Measurements from ENCODE around the gene SDCBP2. TPM values are rescaled to one million over a fixed set of nuclear protein-coding genes. Genes with fewer than 3 reads are reported as not detected.

SDCBP2 gene
- total RNA-seq, 4 donors from 2014 or later, result 1.3 to 2.9 (median 2.1) TPM

GRCh38 chr20:1272368-1273100 is 56.4 kb downstream of the SDCBP2 start:
- Histone ChIP-seq H3K27ac (no peak overlapping the region), H3K36me3 (no peaks in the 10 kb centered on the region), H3K9me3 (no peaks in the 10 kb centered on the region), H3K27me3 (no peaks in the 10 kb centered on the region), H3K4me1 (no peaks in the 10 kb centered on the region), H3K4me3 (no peak overlapping the region)
- intact Hi-C loops (cut with DNase I; ENCODE audit: low total_unique reads) (no loop called here), in situ Hi-C loops (cut with MboI; ENCODE audit: low sequenced_read_pairs in 4 of 4) (no loop called here)
- no peak for TF ChIP-seq POLR2A (IDR thresholded peaks at IDR 0.05)
- TF ChIP-seq, protein P1, sequence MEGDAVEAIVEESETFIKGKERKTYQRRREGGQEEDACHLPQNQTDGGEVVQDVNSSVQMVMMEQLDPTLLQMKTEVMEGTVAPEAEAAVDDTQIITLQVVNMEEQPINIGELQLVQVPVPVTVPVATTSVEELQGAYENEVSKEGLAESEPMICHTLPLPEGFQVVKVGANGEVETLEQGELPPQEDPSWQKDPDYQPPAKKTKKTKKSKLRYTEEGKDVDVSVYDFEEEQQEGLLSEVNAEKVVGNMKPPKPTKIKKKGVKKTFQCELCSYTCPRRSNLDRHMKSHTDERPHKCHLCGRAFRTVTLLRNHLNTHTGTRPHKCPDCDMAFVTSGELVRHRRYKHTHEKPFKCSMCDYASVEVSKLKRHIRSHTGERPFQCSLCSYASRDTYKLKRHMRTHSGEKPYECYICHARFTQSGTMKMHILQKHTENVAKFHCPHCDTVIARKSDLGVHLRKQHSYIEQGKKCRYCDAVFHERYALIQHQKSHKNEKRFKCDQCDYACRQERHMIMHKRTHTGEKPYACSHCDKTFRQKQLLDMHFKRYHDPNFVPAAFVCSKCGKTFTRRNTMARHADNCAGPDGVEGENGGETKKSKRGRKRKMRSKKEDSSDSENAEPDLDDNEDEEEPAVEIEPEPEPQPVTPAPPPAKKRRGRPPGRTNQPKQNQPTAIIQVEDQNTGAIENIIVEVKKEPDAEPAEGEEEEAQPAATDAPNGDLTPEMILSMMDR (IDR thresholded peaks at IDR 0.05 in 4 of 5, conservative IDR thresholded peaks at IDR 0.05 in 1 of 5), result no peak
- DNase-seq (no peak), ATAC-seq (no peak)

GRCh38 chr20:1269850-1270249 is 59.1 kb downstream of the SDCBP2 start:
- DNase-seq (no peak), ATAC-seq (no peak)
- Histone ChIP-seq H3K27ac (no peak overlapping the region), H3K4me1 (peaks cover 3 to 10% of the 10 kb centered on the region in 2 donors), H3K36me3 (no peaks in the 10 kb centered on the region), H3K27me3 (no peaks in the 10 kb centered on the region), H3K4me3 (no peak overlapping the region), H3K9me3 (no peaks in the 10 kb centered on the region)
- in situ Hi-C loops (cut with MboI; ENCODE audit: low sequenced_read_pairs in 4 of 4) (no loop called here), intact Hi-C loops (cut with DNase I; ENCODE audit: low total_unique reads) (no loop called here)
- no peak for TF ChIP-seq POLR2A (IDR thresholded peaks at IDR 0.05)
- TF ChIP-seq, protein P1 (IDR thresholded peaks at IDR 0.05 in 4 of 5, conservative IDR thresholded peaks at IDR 0.05 in 1 of 5), result no peak

- H3K27ac ChIP-seq, result no peak overlapping the region
- H3K36me3 ChIP-seq, result no peaks in the 10 kb centered on the region
- TF ChIP-seq POLR2A (IDR thresholded peaks at IDR 0.05), result no peak
- TF ChIP-seq, protein P1 (IDR thresholded peaks at IDR 0.05 in 4 of 5, conservative IDR thresholded peaks at IDR 0.05 in 1 of 5), result no peak
- H3K4me3 ChIP-seq, result no peak overlapping the region
- H3K27me3 ChIP-seq, result no peaks in the 10 kb centered on the region
- ATAC-seq, result no peak
- H3K9me3 ChIP-seq, result no peaks in the 10 kb centered on the region
- intact Hi-C loops (cut with DNase I; ENCODE audit: low total_unique reads) (no loop called here), in situ Hi-C loops (cut with MboI; ENCODE audit: low sequenced_read_pairs in 4 of 4) (no loop called here)
- DNase-seq, result no peak
- H3K4me1 ChIP-seq, result peaks cover 3 to 10% of the 10 kb centered on the region in 2 donors
These were observed 59.7 kb downstream of the SDCBP2 start for GRCh38 chr20:1269235-1269634.

DNA sequence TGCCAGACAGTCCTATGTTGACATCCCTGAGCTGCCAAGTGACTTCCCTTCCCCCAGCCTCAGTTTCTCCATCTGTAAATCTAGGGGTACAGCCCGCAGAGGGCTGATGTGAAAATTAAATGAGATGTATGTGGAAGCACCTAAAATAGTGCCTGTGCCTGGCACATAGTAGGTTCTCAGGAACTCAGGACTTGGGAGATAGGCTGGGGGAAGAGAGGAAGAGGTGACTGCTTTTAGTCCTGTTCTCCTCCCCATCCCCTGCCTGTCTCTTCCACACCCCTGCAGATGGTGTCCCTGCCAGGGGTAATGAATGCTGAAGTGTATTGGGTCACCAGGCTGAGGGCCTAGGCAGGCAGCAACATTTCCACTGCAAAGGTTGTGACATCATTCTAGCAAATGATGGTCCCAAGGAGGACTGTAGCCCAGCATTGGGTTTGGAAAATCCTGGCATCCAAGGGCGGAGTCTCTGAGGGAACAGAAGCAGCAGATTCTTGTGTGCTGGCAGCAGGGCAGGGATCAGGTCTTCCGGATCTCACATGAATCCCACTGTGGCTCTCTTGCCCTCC is 61.0 kb downstream of the SDCBP2 start:
- in situ Hi-C loops (cut with MboI; ENCODE audit: low sequenced_read_pairs in 4 of 4), result no loop called here
- TF ChIP-seq, protein P1 (IDR thresholded peaks at IDR 0.05 in 4 of 5, conservative IDR thresholded peaks at IDR 0.05 in 1 of 5), result no peak
- no peak for TF ChIP-seq POLR2A (IDR thresholded peaks at IDR 0.05)
- DNase-seq (no peak), ATAC-seq (no peak)
- Histone ChIP-seq H3K27me3 (no peaks in the 10 kb centered on the region), H3K36me3 (no peaks in the 10 kb centered on the region), H3K9me3 (no peaks in the 10 kb centered on the region), H3K27ac (no peak overlapping the region), H3K4me1 (peaks cover 3 to 10% of the 10 kb centered on the region in 2 donors), H3K4me3 (no peak overlapping the region)
- intact Hi-C loops (cut with DNase I; ENCODE audit: low total_unique reads), result no loop called here
